ENCODE results near the gene LRRC4B. TPM values are rescaled to one million over a fixed set of nuclear protein-coding genes. Genes with fewer than 3 reads are reported as not detected.

The LRRC4B gene
- total RNA-seq, 1 experiment from 2014 or later = not detected

Other genes starting within 250 kb of the LRRC4B start
- 0.12 TPM in 1 of 2 replicates, not detected in the other for gene KCNC3, start 239.1 kb downstream of the LRRC4B start, total RNA-seq (2014; rRNA removed; shearing (Covaris generic))
- gene NAPSA, start 202.8 kb downstream of the LRRC4B start, total RNA-seq (2014; rRNA removed; shearing (Covaris generic)) = under 0.01 TPM in 1 of 2 replicates, not detected in the other
- 92.0 and 102 TPM in 2 replicates for gene NR1H2, start 192.0 kb downstream of the LRRC4B start, total RNA-seq (2014; rRNA removed; shearing (Covaris generic))
- 38.6 and 42.7 TPM in 2 replicates for gene POLD1, start 184.1 kb downstream of the LRRC4B start, total RNA-seq (2014; rRNA removed; shearing (Covaris generic))
- not detected in 2 replicates for gene SPIB, start 149.5 kb downstream of the LRRC4B start, total RNA-seq (2014; rRNA removed; shearing (Covaris generic))
- gene MYBPC2, start 135.5 kb downstream of the LRRC4B start, total RNA-seq (2014; rRNA removed; shearing (Covaris generic)) = 0.10 TPM in 1 of 2 replicates, not detected in the other
- gene EMC10, start 91.9 kb downstream of the LRRC4B start, total RNA-seq (2014; rRNA removed; shearing (Covaris generic)) = 36.9 and 75.3 TPM in 2 replicates
- 1.3 TPM in 1 of 2 replicates, not detected in the other for gene GARIN5A, start 91.6 kb downstream of the LRRC4B start, total RNA-seq (2014; rRNA removed; shearing (Covaris generic))
- 39.0 and 53.5 TPM in 2 replicates for gene JOSD2, start 57.2 kb downstream of the LRRC4B start, total RNA-seq (2014; rRNA removed; shearing (Covaris generic))
- not detected in 2 replicates for gene ASPDH, start 54.5 kb downstream of the LRRC4B start, total RNA-seq (2014; rRNA removed; shearing (Covaris generic))
- gene SYT3, start 71.4 kb upstream of the LRRC4B start, total RNA-seq (2014; rRNA removed; shearing (Covaris generic)) = not detected in 2 replicates
- gene C19orf81, start 81.0 kb upstream of the LRRC4B start, total RNA-seq (2014; rRNA removed; shearing (Covaris generic)) = not detected in 2 replicates
- gene SHANK1, start 151.4 kb upstream of the LRRC4B start, total RNA-seq (2014; rRNA removed; shearing (Covaris generic)) = 3.9 and 4.9 TPM in 2 replicates
- gene CLEC11A, start 154.9 kb upstream of the LRRC4B start, total RNA-seq (2014; rRNA removed; shearing (Covaris generic)) = 149 and 186 TPM in 2 replicates
- not detected in 2 replicates for gene GPR32, start 202.0 kb upstream of the LRRC4B start, total RNA-seq (2014; rRNA removed; shearing (Covaris generic))
- gene ACP4, start 222.0 kb upstream of the LRRC4B start, total RNA-seq (2014; rRNA removed; shearing (Covaris generic)) = not detected in 2 replicates